C4-2B (cell line): Measurements from ENCODE around the gene ILRUN.

Source experiments
- CTCF ChIP-seq: fragments of 450-650 bp; conservative IDR thresholded peaks from 2 replicates; pipeline ENCODE4 v1.5.1; 2017; ENCODE audit warnings: mild to moderate bottlenecking
- ZFX ChIP-seq: fragments of 450-650 bp; IDR thresholded peaks from 2 replicates; pipeline ENCODE4 v1.6.1; 2017

GRCh38 chr6:34674268-34674639 is 22.3 kb downstream of the ILRUN start:
- no peak for TF ChIP-seq CTCF
- no peak for TF ChIP-seq ZFX
